GM21390 (cell line): ENCODE results near the gene HMGN1.
"Not testable (repeated sequence)": the region's sequence is repeated elsewhere in the genome, so short reads cannot be mapped to it uniquely, and the experiment has no call there.

Experiments used
- ATAC-seq: cut with Tn5 transposase; IDR thresholded peaks from one replicate; pipeline ENCODE4 v1.9.1; 2021; ENCODE audit not compliant: unreplicated experiment

HMGN1 gene

GRCh38 chr21:39348355-39349210 lies at the start of gene HMGN1:
Gene HMGN1 (minus strand): TSS chr21:39349088. CDS start chr21:39348917, 171 bp downstream.
- ATAC-seq: peak; percentile 46

GRCh38 chr21:39397646-39398385 lies 48.9 kb upstream of the HMGN1 start:
- no peak for ATAC-seq

- ATAC-seq: no peak
These were observed 44.1 kb upstream of the HMGN1 start for GRCh38 chr21:39392981-39393380.

GRCh38 chr21:39390212-39390765 lies 41.4 kb upstream of the HMGN1 start:
- ATAC-seq: no peak

GRCh38 chr21:39388811-39389155 lies 39.9 kb upstream of the HMGN1 start:
- peak; percentile 14 for ATAC-seq

- ATAC-seq: peak; percentile 76
These were observed 39.3 kb upstream of the HMGN1 start for GRCh38 chr21:39388038-39388810.

GRCh38 chr21:39387461-39388037 lies 38.7 kb upstream of the HMGN1 start:
- ATAC-seq: no peak

- ATAC-seq: no peak
These were observed 38.0 kb upstream of the HMGN1 start for GRCh38 chr21:39386899-39387298.

GRCh38 chr21:39386194-39386593 lies 37.3 kb upstream of the HMGN1 start:
- no peak for ATAC-seq

GRCh38 chr21:39385299-39386145 lies 36.6 kb upstream of the HMGN1 start:
- peak; percentile 40 for ATAC-seq

- no peak for ATAC-seq
These were observed 35.9 kb upstream of the HMGN1 start for GRCh38 chr21:39384674-39385298.

GRCh38 chr21:39382096-39382495 lies 33.2 kb upstream of the HMGN1 start:
- not testable (repeated sequence) for ATAC-seq

GRCh38 chr21:39381009-39381408 lies 32.1 kb upstream of the HMGN1 start:
- no peak for ATAC-seq

GRCh38 chr21:39379986-39380891 lies 31.4 kb upstream of the HMGN1 start:
- ATAC-seq: peak; percentile 95

- ATAC-seq: no peak
These were observed 28.7 kb upstream of the HMGN1 start for GRCh38 chr21:39377444-39378050.

GRCh38 chr21:39375446-39375845 lies 26.6 kb upstream of the HMGN1 start:
- ATAC-seq: no peak

- ATAC-seq: no peak
These were observed 25.2 kb upstream of the HMGN1 start for GRCh38 chr21:39374046-39374445.

- ATAC-seq: peak; percentile 57
These were observed 24.7 kb upstream of the HMGN1 start for GRCh38 chr21:39373634-39374033.
